ENCODE measurements around the gene RAPGEF5. TPM values are rescaled to one million over a fixed set of nuclear protein-coding genes. Genes with fewer than 3 reads are reported as not detected.

Gene RAPGEF5
- total RNA-seq, 1 experiment from 2014 or later: 5.6 TPM

DNA sequence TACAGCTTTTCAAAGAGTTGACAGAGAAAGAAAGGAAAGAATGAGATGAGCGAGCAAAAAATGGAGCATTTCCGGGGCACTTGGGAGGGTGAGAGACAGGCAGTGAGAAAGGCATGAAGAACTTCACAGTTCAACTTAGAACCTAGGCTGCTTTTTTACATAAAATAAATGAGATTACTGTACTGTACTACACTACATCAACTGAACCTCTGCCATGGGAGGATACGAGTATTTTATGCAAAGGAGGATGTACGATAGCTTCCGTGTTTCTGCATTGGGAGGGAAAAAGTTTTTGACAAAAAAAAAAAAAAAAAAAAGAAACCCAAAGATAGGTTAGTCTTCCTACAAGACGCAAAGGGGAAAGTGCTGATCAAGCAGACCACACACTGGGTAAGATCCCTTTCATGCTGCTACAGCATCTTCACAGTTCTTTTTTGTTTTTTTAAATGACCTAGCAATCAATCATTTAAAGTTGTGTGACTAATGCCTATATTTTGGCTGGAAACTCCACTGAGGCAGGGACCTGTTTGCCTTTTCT lies 88.0 kb downstream of the RAPGEF5 start:
- Histone ChIP-seq H3K36me3 (ENCODE audit: low read depth, low read length) (no peaks in the 10 kb centered on the region), H3K9ac (ENCODE audit: low read length) (no peak overlapping the region), H3K4me3 (ENCODE audit: low read length) (no peak overlapping the region), H3K9me3 (ENCODE audit: low read length) (no peaks in the 10 kb centered on the region), H3K4me1 (ENCODE audit: insufficient read depth, low read length) (no peaks in the 10 kb centered on the region), H3K27ac (ENCODE audit: low read length) (no peak overlapping the region), H3K4me2 (ENCODE audit: low read length) (no peak overlapping the region), H3F3A (ENCODE audit: low read length, unreplicated experiment) (no peaks in the 10 kb centered on the region), H2AFZ (ENCODE audit: low read length) (no peak overlapping the region), H3K79me2 (ENCODE audit: low read length) (no peaks in the 10 kb centered on the region), H3K9me2 (replicated peaks; ENCODE audit: low read length) (no peaks in the 10 kb centered on the region), H4K20me1 (ENCODE audit: low read length) (no peaks in the 10 kb centered on the region), H3K27me3 (ENCODE audit: low read length) (no peaks in the 10 kb centered on the region)
- ATAC-seq (no peak), DNase-seq (no peak)
- POLR2A ChIA-PET (ENCODE audit: unreplicated experiment): no interaction called here
- CTCF ChIA-PET: no interaction called here
- BruUV-seq (replicated peaks): no TSS peak
- no peak for TF ChIP-seq EZH2 (IDR thresholded peaks at IDR 0.05; ENCODE audit: low read length, unreplicated experiment)
- TF ChIP-seq EZH2phosphoT487 (IDR thresholded peaks at IDR 0.05; ENCODE audit: borderline replicate concordance, low read length): no peak
- TF ChIP-seq, protein P1, sequence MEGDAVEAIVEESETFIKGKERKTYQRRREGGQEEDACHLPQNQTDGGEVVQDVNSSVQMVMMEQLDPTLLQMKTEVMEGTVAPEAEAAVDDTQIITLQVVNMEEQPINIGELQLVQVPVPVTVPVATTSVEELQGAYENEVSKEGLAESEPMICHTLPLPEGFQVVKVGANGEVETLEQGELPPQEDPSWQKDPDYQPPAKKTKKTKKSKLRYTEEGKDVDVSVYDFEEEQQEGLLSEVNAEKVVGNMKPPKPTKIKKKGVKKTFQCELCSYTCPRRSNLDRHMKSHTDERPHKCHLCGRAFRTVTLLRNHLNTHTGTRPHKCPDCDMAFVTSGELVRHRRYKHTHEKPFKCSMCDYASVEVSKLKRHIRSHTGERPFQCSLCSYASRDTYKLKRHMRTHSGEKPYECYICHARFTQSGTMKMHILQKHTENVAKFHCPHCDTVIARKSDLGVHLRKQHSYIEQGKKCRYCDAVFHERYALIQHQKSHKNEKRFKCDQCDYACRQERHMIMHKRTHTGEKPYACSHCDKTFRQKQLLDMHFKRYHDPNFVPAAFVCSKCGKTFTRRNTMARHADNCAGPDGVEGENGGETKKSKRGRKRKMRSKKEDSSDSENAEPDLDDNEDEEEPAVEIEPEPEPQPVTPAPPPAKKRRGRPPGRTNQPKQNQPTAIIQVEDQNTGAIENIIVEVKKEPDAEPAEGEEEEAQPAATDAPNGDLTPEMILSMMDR (conservative IDR thresholded peaks at IDR 0.05; ENCODE audit: low read depth, low read length): no peak
- intact Hi-C loops (cut with micrococcal nuclease): no loop called here

GRCh38 chr7:22267930-22268615 lies 88.9 kb downstream of the RAPGEF5 start:
- BruUV-seq (replicated peaks): no TSS peak
- no peak for ATAC-seq
- CTCF ChIA-PET: no interaction called here

More at GRCh38 chr7:22267930-22268615, 88.9 kb downstream of the RAPGEF5 start:
- no peak for TF ChIP-seq EZH2 (IDR thresholded peaks at IDR 0.05; ENCODE audit: low read length, unreplicated experiment)
- TF ChIP-seq EZH2phosphoT487 (IDR thresholded peaks at IDR 0.05; ENCODE audit: borderline replicate concordance, low read length): no peak
- TF ChIP-seq, protein P1 (conservative IDR thresholded peaks at IDR 0.05; ENCODE audit: low read depth, low read length): no peak
- Histone ChIP-seq H3K27me3 (ENCODE audit: low read length) (no peaks in the 10 kb centered on the region), H3F3A (ENCODE audit: low read length, unreplicated experiment) (no peaks in the 10 kb centered on the region), H4K20me1 (ENCODE audit: low read length) (no peaks in the 10 kb centered on the region), H3K36me3 (ENCODE audit: low read depth, low read length) (no peaks in the 10 kb centered on the region), H3K4me2 (ENCODE audit: low read length) (no peak overlapping the region), H3K9ac (ENCODE audit: low read length) (no peak overlapping the region), H3K9me2 (replicated peaks; ENCODE audit: low read length) (no peaks in the 10 kb centered on the region), H3K9me3 (ENCODE audit: low read length) (no peaks in the 10 kb centered on the region), H3K79me2 (ENCODE audit: low read length) (no peaks in the 10 kb centered on the region), H2AFZ (ENCODE audit: low read length) (no peak overlapping the region), H3K27ac (ENCODE audit: low read length) (no peak overlapping the region), H3K4me3 (ENCODE audit: low read length) (no peak overlapping the region), H3K4me1 (ENCODE audit: insufficient read depth, low read length) (no peaks in the 10 kb centered on the region)
- DNase-seq: no peak
- POLR2A ChIA-PET (ENCODE audit: unreplicated experiment): no interaction called here
- intact Hi-C loops (cut with micrococcal nuclease): no loop called here

Data from PC-3 (cell line).